ENCODE results near the gene DBNL. TPM values are rescaled to one million over a fixed set of nuclear protein-coding genes. Genes with fewer than 3 reads are reported as not detected.

The DBNL gene
- total and polyA plus RNA-seq, 2 of the 13 experiments (the other 11 are each of a cell fraction or from before 2014, with no cell fraction given): 20.8 to 35.1 TPM

DNA sequence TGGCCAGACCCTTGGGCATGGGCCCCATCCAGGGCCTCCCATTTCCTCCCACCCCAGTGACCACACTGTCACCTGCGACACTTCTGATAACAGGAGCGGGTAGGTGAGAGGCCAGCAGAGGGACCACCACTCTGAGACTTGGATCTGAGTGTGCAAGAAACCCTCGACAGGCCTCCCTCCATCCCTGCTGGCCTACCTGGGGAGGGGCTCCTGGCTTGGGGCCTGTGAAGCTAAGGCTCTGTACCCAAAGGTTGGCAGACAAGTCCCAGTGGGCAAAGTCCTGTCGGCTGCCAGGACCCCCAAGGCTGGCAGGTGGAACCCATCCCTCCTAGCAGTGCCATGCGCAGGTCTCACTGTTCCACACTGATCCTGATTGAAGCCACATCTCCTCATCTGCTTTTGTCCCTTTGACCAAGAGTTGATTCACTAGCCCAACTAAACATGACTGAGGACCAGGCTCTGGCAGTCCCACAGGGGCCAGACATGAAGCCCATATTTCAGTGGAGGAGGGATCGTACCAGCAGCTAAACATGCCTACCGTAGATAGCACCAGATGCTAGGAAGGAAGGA is 22.1 kb downstream of the DBNL start (continued):
- TF ChIP-seq, protein P1, sequence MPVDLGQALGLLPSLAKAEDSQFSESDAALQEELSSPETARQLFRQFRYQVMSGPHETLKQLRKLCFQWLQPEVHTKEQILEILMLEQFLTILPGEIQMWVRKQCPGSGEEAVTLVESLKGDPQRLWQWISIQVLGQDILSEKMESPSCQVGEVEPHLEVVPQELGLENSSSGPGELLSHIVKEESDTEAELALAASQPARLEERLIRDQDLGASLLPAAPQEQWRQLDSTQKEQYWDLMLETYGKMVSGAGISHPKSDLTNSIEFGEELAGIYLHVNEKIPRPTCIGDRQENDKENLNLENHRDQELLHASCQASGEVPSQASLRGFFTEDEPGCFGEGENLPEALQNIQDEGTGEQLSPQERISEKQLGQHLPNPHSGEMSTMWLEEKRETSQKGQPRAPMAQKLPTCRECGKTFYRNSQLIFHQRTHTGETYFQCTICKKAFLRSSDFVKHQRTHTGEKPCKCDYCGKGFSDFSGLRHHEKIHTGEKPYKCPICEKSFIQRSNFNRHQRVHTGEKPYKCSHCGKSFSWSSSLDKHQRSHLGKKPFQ (CRISPR knock-in tag; IDR thresholded peaks at IDR 0.05; ENCODE audit: insufficient replicate concordance): no peak
- peak; percentile 52 for TF ChIP-seq AGO1 (IDR thresholded peaks at IDR 0.05; ENCODE audit: low read depth, low read length, poor library complexity, severe bottlenecking)
- peak; percentile 26 for TF ChIP-seq RBM22 (optimal IDR thresholded peaks at IDR 0.05; ENCODE audit: low read length)
- no peak for TF ChIP-seq ZNF432 (CRISPR knock-in tag; IDR thresholded peaks at IDR 0.05; ENCODE audit: borderline replicate concordance)
- TF ChIP-seq, protein P2, sequence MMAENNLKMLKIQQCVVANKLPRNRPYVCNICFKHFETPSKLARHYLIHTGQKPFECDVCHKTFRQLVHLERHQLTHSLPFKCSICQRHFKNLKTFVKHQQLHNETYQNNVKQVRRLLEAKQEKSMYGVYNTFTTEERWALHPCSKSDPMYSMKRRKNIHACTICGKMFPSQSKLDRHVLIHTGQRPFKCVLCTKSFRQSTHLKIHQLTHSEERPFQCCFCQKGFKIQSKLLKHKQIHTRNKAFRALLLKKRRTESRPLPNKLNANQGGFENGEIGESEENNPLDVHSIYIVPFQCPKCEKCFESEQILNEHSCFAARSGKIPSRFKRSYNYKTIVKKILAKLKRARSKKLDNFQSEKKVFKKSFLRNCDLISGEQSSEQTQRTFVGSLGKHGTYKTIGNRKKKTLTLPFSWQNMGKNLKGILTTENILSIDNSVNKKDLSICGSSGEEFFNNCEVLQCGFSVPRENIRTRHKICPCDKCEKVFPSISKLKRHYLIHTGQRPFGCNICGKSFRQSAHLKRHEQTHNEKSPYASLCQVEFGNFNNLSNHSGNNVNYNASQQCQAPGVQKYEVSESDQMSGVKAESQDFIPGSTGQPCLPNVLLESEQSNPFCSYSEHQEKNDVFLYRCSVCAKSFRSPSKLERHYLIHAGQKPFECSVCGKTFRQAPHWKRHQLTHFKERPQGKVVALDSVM (CRISPR knock-in tag; IDR thresholded peaks at IDR 0.05): no peak
- TF ChIP-seq ZNF253 (CRISPR knock-in tag; IDR thresholded peaks at IDR 0.05; ENCODE audit: borderline replicate concordance): no peak
